GM23248 (cell line): Measurements from ENCODE around the gene EIF4E3.

Experiments
- EZH2 ChIP-seq: fragments of 200-600 bp; sonication (generic); IDR thresholded peaks from 2 replicates; pipeline ENCODE4 v1.6.1; 2018; ENCODE audit warnings: antibody characterized with exemption, mild to moderate bottlenecking; ENCODE audit not compliant: insufficient read depth, poor library complexity, severe bottlenecking
- EZH2phosphoT487 ChIP-seq: fragments of 200-600 bp; sonication (generic); IDR thresholded peaks from 2 replicates; pipeline ENCODE4 v1.6.1; 2018; ENCODE audit warnings: antibody characterized with exemption, moderate library complexity, mild to moderate bottlenecking, low read depth; ENCODE audit not compliant: insufficient read depth

GRCh38 chr3:71672340-71672739, 52.9 kb downstream of the EIF4E3 start:
- TF ChIP-seq EZH2 (no peak), EZH2phosphoT487 (no peak)
